A549 (cell line): ENCODE data around the gene COL15A1. TPM values are rescaled to one million over a fixed set of nuclear protein-coding genes. Genes with fewer than 3 reads are reported as not detected.

Source experiments
- ATAC-seq, 2 experiments: fragments of 200-7000 bp in 1 of 2; fragments of >200 bp in 1 of 2; cut with Nextera tagmentation in 1 of 2; cut with Tn5 transposase in 1 of 2; 3 replicates each; pipeline versions ENCODE4 v1.8.0 to v1.9.1; 2018 to 2020; ENCODE audit warnings: mild to moderate bottlenecking in 1 of 2, moderate library complexity in 1 of 2
- CTCF ChIA-PET: fragments of 300-600 bp; sonication (Branson Sonifier 250); formaldehyde crosslinking; extraction: SDS; loops from one replicate; lab custom pipeline; 2021; ENCODE audit warnings: antibody characterized with exemption, inconsistent platforms; lab: Yijun Ruan, JAX
- POLR2A ChIA-PET: fragments of 350-600 bp; formaldehyde crosslinking; extraction: SDS; loops from one replicate; lab custom pipeline; 2021; ENCODE audit warnings: antibody characterized with exemption, inconsistent platforms; lab: Yijun Ruan, JAX
- DNase-seq, 2 experiments: peaks; one replicate each; pipeline versions ENCODE4 v3.0.0 to v3.0.0-alpha.2; 2011 to 2016; ENCODE audit warnings: low read depth in 1 of 2, low spot score in 1 of 2
- FAIRE-seq: peaks from 2 replicates; lab custom pipeline; 2011; peaks lifted over from hg19 to GRCh38; lab: Jason Lieb, UNC
- H3K27ac ChIP-seq, 2 experiments: fragments of >200 bp; sonication (Bioruptor Twin); formaldehyde crosslinking; 3 replicates each; pipeline ENCODE4 v1.5.1; 2016 to 2017
- H3K4me1 ChIP-seq: fragments of >200 bp; sonication (Bioruptor Twin); formaldehyde crosslinking; 3 replicates; pipeline ENCODE4 v1.6.1; 2016
- H3K4me2 ChIP-seq: fragments of >200 bp; sonication (Bioruptor Twin); formaldehyde crosslinking; 3 replicates; pipeline ENCODE4 v1.6.1; 2016
- H3K4me3 ChIP-seq: fragments of >200 bp; sonication (Bioruptor Twin); formaldehyde crosslinking; 3 replicates; pipeline ENCODE4 v1.5.1; 2016
- H3K9me3 ChIP-seq: fragments of >200 bp; sonication (Bioruptor Twin); formaldehyde crosslinking; 3 replicates; pipeline ENCODE4 v1.6.1; 2016
- CHD2 ChIP-seq: fragments of 150-350 bp; IDR thresholded peaks from 2 replicates; pipeline ENCODE4 v1.6.1; 2014; ENCODE audit warnings: low read length; ENCODE audit not compliant: partially characterized antibody
- EHF ChIP-seq: fragments of 250-450 bp; sonication (Bioruptor Pico); IDR thresholded peaks from 2 replicates; pipeline ENCODE4 v1.5.0; 2020; ENCODE audit warnings: mild to moderate bottlenecking
- EHMT2 ChIP-seq: fragments of 200-600 bp; sonication (generic); IDR thresholded peaks from 2 replicates; pipeline ENCODE4 v1.6.1; 2016; ENCODE audit warnings: antibody characterized with exemption, low read depth, mild to moderate bottlenecking, moderate library complexity
- ESRRA ChIP-seq: fragments of 150-350 bp; IDR thresholded peaks from 2 replicates; pipeline ENCODE4 v1.6.1; 2014; ENCODE audit warnings: mild to moderate bottlenecking, low read length, borderline replicate concordance
- HDAC2 ChIP-seq: fragments of 200-600 bp; sonication (generic); IDR thresholded peaks from 2 replicates; pipeline ENCODE4 v1.6.1; 2016
- HMGXB4 ChIP-seq: fragments of 250-450 bp; sonication (Bioruptor Pico); IDR thresholded peaks from 2 replicates; pipeline ENCODE4 v1.5.0; 2021; ENCODE audit warnings: mild to moderate bottlenecking, moderate library complexity, borderline replicate concordance
- HOXB13 ChIP-seq: fragments of 250-450 bp; sonication (Bioruptor Pico); IDR thresholded peaks from 2 replicates; pipeline ENCODE4 v1.5.0; 2020; ENCODE audit warnings: low read depth, mild to moderate bottlenecking, moderate library complexity
- JUN ChIP-seq, 2 experiments: fragments of >200 bp; sonication (Bioruptor Twin); formaldehyde crosslinking; IDR thresholded peaks; 2 replicates in 1 of 2; 3 replicates in 1 of 2; pipeline ENCODE4 v1.6.1; 2016 to 2017
- JUNB ChIP-seq: fragments of >200 bp; sonication (Bioruptor Twin); formaldehyde crosslinking; IDR thresholded peaks from 2 replicates; pipeline ENCODE4 v1.6.1; 2016
- KDM1A ChIP-seq: fragments of 200-600 bp; sonication (generic); IDR thresholded peaks from 2 replicates; pipeline ENCODE4 v1.6.1; 2016; ENCODE audit warnings: low read depth, mild to moderate bottlenecking
- KDM5A ChIP-seq: fragments of 200-600 bp; sonication (generic); IDR thresholded peaks from 2 replicates; pipeline ENCODE4 v1.6.1; 2016; ENCODE audit warnings: antibody characterized with exemption, mild to moderate bottlenecking
- MAFK ChIP-seq: fragments of 450-650 bp; IDR thresholded peaks from 2 replicates; pipeline ENCODE4 v1.6.1; 2014; ENCODE audit not compliant: partially characterized antibody
- NFE2L2 ChIP-seq: fragments of 150-350 bp; conservative IDR thresholded peaks from 2 replicates; pipeline ENCODE4 v1.6.1; 2014; ENCODE audit warnings: low read length
- POLR2AphosphoS2 ChIP-seq: conservative IDR thresholded peaks from 2 replicates; pipeline ENCODE4 v1.6.1; 2012; ENCODE audit warnings: low read length, improper control_type of control experiment, inconsistent platforms
- RAD21 ChIP-seq, 2 experiments: fragments of >200 bp in 1 of 2; sonication (Bioruptor Twin) in 1 of 2; formaldehyde crosslinking in 1 of 2; IDR thresholded peaks in 1 of 2; conservative IDR thresholded peaks in 1 of 2; 2 replicates in 1 of 2; 3 replicates in 1 of 2; pipeline ENCODE4 v1.6.1; 2012 to 2018; ENCODE audit warnings: inconsistent platforms in 1 of 2
- RNF2 ChIP-seq: fragments of 200-600 bp; sonication (generic); IDR thresholded peaks from 2 replicates; pipeline ENCODE4 v1.6.1; 2016; ENCODE audit warnings: low read depth, mild to moderate bottlenecking, antibody characterized with exemption, moderate library complexity, borderline replicate concordance
- ZC3H11A ChIP-seq: fragments of 450-650 bp; IDR thresholded peaks from 2 replicates; pipeline ENCODE4 v1.6.1; 2014; ENCODE audit warnings: antibody characterized with exemption, mild to moderate bottlenecking
- WGBS: methylation state at CpG from one replicate; pipeline ENCODE4 v1.1.6; 2017; ENCODE audit errors: missing lambda C conversion rate; 5-methylcytosine and 5-hydroxymethylcytosine counted together
- polyA plus RNA-seq, 4 experiments: library from polyadenylated mRNA; depleted of rRNA in 3 of 4; stranded (reverse); fragments of >200 nt; fragmentation: RNase III in 1 of 4; extraction: RNeasy Plus Mini Kit Qiagen cat#74134 plus additional on column Dnase treatment in 1 of 4; gene quantifications; 2 replicates in 3 of 4; 3 replicates in 1 of 4; pipeline ENCODE4 v1.2.3, GENCODE V29; 2011 to 2017
- TF ChIP-seq, protein P1 (sequence below): IDR thresholded peaks from 2 replicates; pipeline ENCODE4 v1.6.1; 2012
- TF ChIP-seq, protein P2 (sequence below): fragments of 450-650 bp; IDR thresholded peaks from 2 replicates; pipeline ENCODE4 v1.6.1; 2014; ENCODE audit warnings: antibody characterized with exemption
- TF ChIP-seq, protein P3 (sequence below): fragments of >200 bp; sonication (Bioruptor Twin); formaldehyde crosslinking; IDR thresholded peaks from 3 replicates; pipeline ENCODE4 v1.5.1; 2016
- TF ChIP-seq, protein P4 (sequence below): fragments of >200 bp; sonication (Bioruptor Twin); formaldehyde crosslinking; IDR thresholded peaks from 3 replicates; pipeline ENCODE4 v1.6.1; 2016

Gene COL15A1
- polyA plus RNA-seq, 2 of the 4 experiments (the other 2 are of a cell fraction): 0.09 to 0.12 TPM

- no peak for TF ChIP-seq RAD21 (conservative IDR thresholded peaks at IDR 0.05 in 1 of 2, IDR thresholded peaks at IDR 0.05 in 1 of 2)
These were observed 21.2 kb downstream of the COL15A1 start (continued) for GRCh38 chr9:98964911-98965336.

- ATAC-seq (no peak), DNase-seq (no peak), FAIRE-seq (no peak)
- Histone ChIP-seq H3K9me3 (no peaks in the 10 kb centered on the region), H3K4me3 (no peak overlapping the region), H3K4me2 (no peak overlapping the region), H3K4me1 (no peaks in the 10 kb centered on the region), H3K27ac (no peak overlapping the region)
- ChIA-PET POLR2A (no interaction called here), CTCF (interaction anchor here (0.7 to 4.2 kb wide), 7 partner anchors 8 to 174 kb away, joined by 3 to 24 read pairs (median 4); no protein-coding TSS in a partner anchor)
- TF ChIP-seq, protein P1, sequence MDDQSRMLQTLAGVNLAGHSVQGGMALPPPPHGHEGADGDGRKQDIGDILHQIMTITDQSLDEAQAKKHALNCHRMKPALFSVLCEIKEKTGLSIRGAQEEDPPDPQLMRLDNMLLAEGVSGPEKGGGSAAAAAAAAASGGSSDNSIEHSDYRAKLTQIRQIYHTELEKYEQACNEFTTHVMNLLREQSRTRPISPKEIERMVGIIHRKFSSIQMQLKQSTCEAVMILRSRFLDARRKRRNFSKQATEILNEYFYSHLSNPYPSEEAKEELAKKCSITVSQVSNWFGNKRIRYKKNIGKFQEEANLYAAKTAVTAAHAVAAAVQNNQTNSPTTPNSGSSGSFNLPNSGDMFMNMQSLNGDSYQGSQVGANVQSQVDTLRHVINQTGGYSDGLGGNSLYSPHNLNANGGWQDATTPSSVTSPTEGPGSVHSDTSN: no peak
- TF ChIP-seq POLR2AphosphoS2: no peak
- no peak for TF ChIP-seq EHMT2
- no peak for TF ChIP-seq KDM5A
- WGBS: 24% methylated on average over 4 of the region's 4 CpGs
These were observed 23.0 kb downstream of the COL15A1 start for GRCh38 chr9:98966676-98967075.

GRCh38 chr9:98967257-98967656, 23.6 kb downstream of the COL15A1 start:
- ChIA-PET CTCF (interaction anchor here (1.0 to 4.2 kb wide), 5 partner anchors 8 to 174 kb away, joined by 3 to 24 read pairs (median 4); no protein-coding TSS in a partner anchor), POLR2A (no interaction called here)
- ATAC-seq (no peak), FAIRE-seq (no peak), DNase-seq (no peak)
- 62% methylated on average over 4 of the region's 4 CpGs for WGBS
- no peak overlapping the region for H3K27ac ChIP-seq
- H3K4me2 ChIP-seq: no peak overlapping the region
- no peaks in the 10 kb centered on the region for H3K9me3 ChIP-seq
- no peaks in the 10 kb centered on the region for H3K4me1 ChIP-seq
- no peak overlapping the region for H3K4me3 ChIP-seq
- TF ChIP-seq JUNB (no peak), EHF (CRISPR knock-in tag) (no peak), KDM1A (no peak), POLR2AphosphoS2 (no peak), RNF2 (no peak), CHD2 (no peak), ZC3H11A (no peak), HMGXB4 (CRISPR knock-in tag) (no peak), HOXB13 (CRISPR knock-in tag) (no peak), NFE2L2 (no peak), HDAC2 (no peak), JUN (IDR thresholded peaks at IDR 0.05) (no peak), ESRRA (no peak), MAFK (no peak)
- TF ChIP-seq, protein P1: no peak
- TF ChIP-seq, protein P2, sequence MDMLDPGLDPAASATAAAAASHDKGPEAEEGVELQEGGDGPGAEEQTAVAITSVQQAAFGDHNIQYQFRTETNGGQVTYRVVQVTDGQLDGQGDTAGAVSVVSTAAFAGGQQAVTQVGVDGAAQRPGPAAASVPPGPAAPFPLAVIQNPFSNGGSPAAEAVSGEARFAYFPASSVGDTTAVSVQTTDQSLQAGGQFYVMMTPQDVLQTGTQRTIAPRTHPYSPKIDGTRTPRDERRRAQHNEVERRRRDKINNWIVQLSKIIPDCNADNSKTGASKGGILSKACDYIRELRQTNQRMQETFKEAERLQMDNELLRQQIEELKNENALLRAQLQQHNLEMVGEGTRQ: no peak
- TF ChIP-seq, protein P3, sequence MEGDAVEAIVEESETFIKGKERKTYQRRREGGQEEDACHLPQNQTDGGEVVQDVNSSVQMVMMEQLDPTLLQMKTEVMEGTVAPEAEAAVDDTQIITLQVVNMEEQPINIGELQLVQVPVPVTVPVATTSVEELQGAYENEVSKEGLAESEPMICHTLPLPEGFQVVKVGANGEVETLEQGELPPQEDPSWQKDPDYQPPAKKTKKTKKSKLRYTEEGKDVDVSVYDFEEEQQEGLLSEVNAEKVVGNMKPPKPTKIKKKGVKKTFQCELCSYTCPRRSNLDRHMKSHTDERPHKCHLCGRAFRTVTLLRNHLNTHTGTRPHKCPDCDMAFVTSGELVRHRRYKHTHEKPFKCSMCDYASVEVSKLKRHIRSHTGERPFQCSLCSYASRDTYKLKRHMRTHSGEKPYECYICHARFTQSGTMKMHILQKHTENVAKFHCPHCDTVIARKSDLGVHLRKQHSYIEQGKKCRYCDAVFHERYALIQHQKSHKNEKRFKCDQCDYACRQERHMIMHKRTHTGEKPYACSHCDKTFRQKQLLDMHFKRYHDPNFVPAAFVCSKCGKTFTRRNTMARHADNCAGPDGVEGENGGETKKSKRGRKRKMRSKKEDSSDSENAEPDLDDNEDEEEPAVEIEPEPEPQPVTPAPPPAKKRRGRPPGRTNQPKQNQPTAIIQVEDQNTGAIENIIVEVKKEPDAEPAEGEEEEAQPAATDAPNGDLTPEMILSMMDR: no peak
- TF ChIP-seq, protein P4, sequence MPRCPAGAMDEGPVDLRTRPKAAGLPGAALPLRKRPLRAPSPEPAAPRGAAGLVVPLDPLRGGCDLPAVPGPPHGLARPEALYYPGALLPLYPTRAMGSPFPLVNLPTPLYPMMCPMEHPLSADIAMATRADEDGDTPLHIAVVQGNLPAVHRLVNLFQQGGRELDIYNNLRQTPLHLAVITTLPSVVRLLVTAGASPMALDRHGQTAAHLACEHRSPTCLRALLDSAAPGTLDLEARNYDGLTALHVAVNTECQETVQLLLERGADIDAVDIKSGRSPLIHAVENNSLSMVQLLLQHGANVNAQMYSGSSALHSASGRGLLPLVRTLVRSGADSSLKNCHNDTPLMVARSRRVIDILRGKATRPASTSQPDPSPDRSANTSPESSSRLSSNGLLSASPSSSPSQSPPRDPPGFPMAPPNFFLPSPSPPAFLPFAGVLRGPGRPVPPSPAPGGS: no peak
